Activated T-helper 2 cell treated with anti-CD3 and anti-CD28 coated beads, Interferon-gamma antibody, Interleukin-2, Interleukin-4, amounts not matched to agents 10 μg/mL and 5 μg/mL and 100 μg/mL, durations not matched to agents 14 hours and 24 hours and 36 hours (primary cell): ENCODE data around the gene LIFR. TPM values are rescaled to one million over a fixed set of nuclear protein-coding genes. Genes with fewer than 3 reads are reported as not detected.

ENCODE experiments used
- DNase-seq: peaks from one replicate; pipeline ENCODE4 v3.0.0; 2021; ENCODE audit warnings: low spot score
- H3K27ac Mint-ChIP-seq: one replicate; pipeline ENCODE4 v1.8.0; 2021; ENCODE audit warnings: mixed read lengths
- H3K27me3 Mint-ChIP-seq: one replicate; pipeline ENCODE4 v1.8.0; 2021; ENCODE audit warnings: low read depth, mixed read lengths
- H3K36me3 Mint-ChIP-seq: one replicate; pipeline ENCODE4 v1.8.0; 2021; ENCODE audit warnings: low read depth, mixed read lengths
- H3K4me1 Mint-ChIP-seq: one replicate; pipeline ENCODE4 v1.8.0; 2021; ENCODE audit warnings: low read depth, mixed read lengths
- H3K4me3 Mint-ChIP-seq: one replicate; pipeline ENCODE4 v1.8.0; 2021; ENCODE audit warnings: low read depth, mild to moderate bottlenecking, moderate library complexity, mixed read lengths
- H3K9me3 Mint-ChIP-seq: one replicate; pipeline ENCODE4 v1.8.0; 2021; ENCODE audit warnings: mixed read lengths
- intact Hi-C: fragments of 100-400 bp; cut with micrococcal nuclease; formaldehyde crosslinking; loops from one replicate; pipeline ENCODE4 v1.15.1; 2023
- total RNA-seq: library from RNA; stranded (reverse); gene quantifications from 2 replicates; pipeline ENCODE4 v1.2.3, GENCODE V29; 2022

Gene LIFR
- total RNA-seq, 1 donor from 2014 or later = 0.25 TPM

- no peak overlapping the region for H3K4me3 Mint-ChIP-seq
- intact Hi-C loops = no loop called here
Measured at GRCh38 chr5:38446029-38446522, 110.4 kb downstream of the LIFR start.

GRCh38 chr5:38445374-38446028 lies 110.9 kb downstream of the LIFR start:
- H3K27me3 Mint-ChIP-seq = peaks cover 61% of the 10 kb centered on the region
- H3K9me3 Mint-ChIP-seq = no peaks in the 10 kb centered on the region
- no peak for DNase-seq
- H3K4me3 Mint-ChIP-seq = no peak overlapping the region
- peaks cover 2% of the 10 kb centered on the region for H3K4me1 Mint-ChIP-seq
- H3K36me3 Mint-ChIP-seq = no peaks in the 10 kb centered on the region
- H3K27ac Mint-ChIP-seq = no peak overlapping the region
- intact Hi-C loops = no loop called here

More at GRCh38 chr5:38446029-38446522, 110.4 kb downstream of the LIFR start:
- H3K27ac Mint-ChIP-seq = no peak overlapping the region
- H3K36me3 Mint-ChIP-seq = no peaks in the 10 kb centered on the region
- DNase-seq = no peak
- H3K4me1 Mint-ChIP-seq = peaks cover 2% of the 10 kb centered on the region
- H3K9me3 Mint-ChIP-seq = no peaks in the 10 kb centered on the region
- H3K27me3 Mint-ChIP-seq = peaks cover 67% of the 10 kb centered on the region

GRCh38 chr5:38443390-38443789 lies 113.1 kb downstream of the LIFR start:
- H3K27ac Mint-ChIP-seq = no peak overlapping the region
- H3K9me3 Mint-ChIP-seq = no peaks in the 10 kb centered on the region
- H3K27me3 Mint-ChIP-seq = peaks cover 43% of the 10 kb centered on the region
- intact Hi-C loops = no loop called here
- no peaks in the 10 kb centered on the region for H3K4me1 Mint-ChIP-seq
- H3K4me3 Mint-ChIP-seq = no peak overlapping the region
- no peaks in the 10 kb centered on the region for H3K36me3 Mint-ChIP-seq
- no peak for DNase-seq

- H3K4me3 Mint-ChIP-seq = no peak overlapping the region
- H3K27me3 Mint-ChIP-seq = peaks cover 33% of the 10 kb centered on the region
- intact Hi-C loops = no loop called here
- H3K9me3 Mint-ChIP-seq = no peaks in the 10 kb centered on the region
- H3K27ac Mint-ChIP-seq = no peak overlapping the region
- DNase-seq = no peak
- no peaks in the 10 kb centered on the region for H3K36me3 Mint-ChIP-seq
- no peaks in the 10 kb centered on the region for H3K4me1 Mint-ChIP-seq
Measured at GRCh38 chr5:38442247-38442573, 114.2 kb downstream of the LIFR start.

GRCh38 chr5:38441453-38442246 lies 114.8 kb downstream of the LIFR start:
- Mint-ChIP-seq H3K27ac (no peak overlapping the region), H3K36me3 (no peaks in the 10 kb centered on the region), H3K4me3 (no peak overlapping the region), H3K9me3 (no peaks in the 10 kb centered on the region), H3K4me1 (no peaks in the 10 kb centered on the region), H3K27me3 (peaks cover 30% of the 10 kb centered on the region)
- DNase-seq = peak; percentile 70
- intact Hi-C loops = loop anchor here (1.0 to 2.0 kb wide), 4 partner anchors 115 to 481 kb away; partner anchors contain the start of gene LIFR

GRCh38 chr5:38438757-38439156 lies 117.7 kb downstream of the LIFR start:
- Mint-ChIP-seq H3K4me3 (no peak overlapping the region), H3K9me3 (no peaks in the 10 kb centered on the region), H3K4me1 (no peaks in the 10 kb centered on the region), H3K27ac (no peak overlapping the region), H3K36me3 (no peaks in the 10 kb centered on the region), H3K27me3 (peaks cover 24% of the 10 kb centered on the region)
- no peak for DNase-seq
- intact Hi-C loops = no loop called here

- no peaks in the 10 kb centered on the region for H3K4me1 Mint-ChIP-seq
- H3K9me3 Mint-ChIP-seq = no peaks in the 10 kb centered on the region
- peaks cover 24% of the 10 kb centered on the region for H3K27me3 Mint-ChIP-seq
- intact Hi-C loops = no loop called here
- no peak overlapping the region for H3K4me3 Mint-ChIP-seq
- no peaks in the 10 kb centered on the region for H3K36me3 Mint-ChIP-seq
- no peak overlapping the region for H3K27ac Mint-ChIP-seq
- no peak for DNase-seq
Measured at GRCh38 chr5:38434966-38435705, 121.3 kb downstream of the LIFR start.

GRCh38 chr5:38433160-38433861 lies 123.1 kb downstream of the LIFR start:
- DNase-seq = no peak
- no peaks in the 10 kb centered on the region for H3K9me3 Mint-ChIP-seq
- peaks cover 21% of the 10 kb centered on the region for H3K27me3 Mint-ChIP-seq
- no peak overlapping the region for H3K27ac Mint-ChIP-seq
- no peaks in the 10 kb centered on the region for H3K36me3 Mint-ChIP-seq
- intact Hi-C loops = no loop called here
- no peak overlapping the region for H3K4me3 Mint-ChIP-seq
- no peaks in the 10 kb centered on the region for H3K4me1 Mint-ChIP-seq

- Mint-ChIP-seq H3K4me3 (no peak overlapping the region), H3K27me3 (peaks cover 17% of the 10 kb centered on the region), H3K27ac (no peak overlapping the region), H3K9me3 (no peaks in the 10 kb centered on the region), H3K36me3 (no peaks in the 10 kb centered on the region), H3K4me1 (peaks cover 4% of the 10 kb centered on the region)
- intact Hi-C loops = no loop called here
- DNase-seq = no peak
Measured at GRCh38 chr5:38431242-38431853, 125.1 kb downstream of the LIFR start.

GRCh38 chr5:38426986-38427950 lies 129.2 kb downstream of the LIFR start:
- no peaks in the 10 kb centered on the region for H3K9me3 Mint-ChIP-seq
- no peak for DNase-seq
- H3K27me3 Mint-ChIP-seq = peaks cover 10% of the 10 kb centered on the region
- no peak overlapping the region for H3K4me3 Mint-ChIP-seq
- H3K27ac Mint-ChIP-seq = no peak overlapping the region
- H3K4me1 Mint-ChIP-seq = peaks cover 4% of the 10 kb centered on the region
- H3K36me3 Mint-ChIP-seq = no peaks in the 10 kb centered on the region
- intact Hi-C loops = no loop called here

- intact Hi-C loops = no loop called here
- Mint-ChIP-seq H3K36me3 (no peaks in the 10 kb centered on the region), H3K27me3 (peaks cover 6% of the 10 kb centered on the region), H3K4me1 (peaks cover 4% of the 10 kb centered on the region), H3K4me3 (no peak overlapping the region), H3K9me3 (no peaks in the 10 kb centered on the region), H3K27ac (no peak overlapping the region)
- no peak for DNase-seq
Measured at GRCh38 chr5:38426490-38426889, 130.0 kb downstream of the LIFR start.
